GM18870 (cell line): Measurements from ENCODE around the gene FRAS1.
"Not testable (repeated sequence)": the region's sequence is repeated elsewhere in the genome, so short reads cannot be mapped to it uniquely, and the experiment has no call there.

Experiments used
- ATAC-seq: cut with Tn5 transposase; IDR thresholded peaks from one replicate; pipeline ENCODE4 v1.9.1; 2021; ENCODE audit warnings: moderate library complexity; ENCODE audit not compliant: unreplicated experiment

The FRAS1 gene

GRCh38 chr4:78057135-78057599 is at the start of gene FRAS1:
TSS of gene FRAS1 (plus strand) at chr4:78057323. CDS start at chr4:78058010, 687 bp downstream.
- ATAC-seq = no peak

GRCh38 chr4:78011003-78011402 is 46.1 kb upstream of the FRAS1 start:
- not testable (repeated sequence) for ATAC-seq

- no peak for ATAC-seq
Measured at GRCh38 chr4:78014889-78015886, 41.9 kb upstream of the FRAS1 start.

GRCh38 chr4:78018271-78019049 is 38.7 kb upstream of the FRAS1 start:
- no peak for ATAC-seq

GRCh38 chr4:78019414-78019813 is 37.7 kb upstream of the FRAS1 start:
- ATAC-seq = no peak

GRCh38 chr4:78020677-78021076 is 36.4 kb upstream of the FRAS1 start:
- ATAC-seq = no peak

GRCh38 chr4:78022517-78022916 is 34.6 kb upstream of the FRAS1 start:
- ATAC-seq = no peak

- no peak for ATAC-seq
Measured at GRCh38 chr4:78024085-78024484, 33.0 kb upstream of the FRAS1 start.

- ATAC-seq = no peak
Measured at GRCh38 chr4:78024576-78025091, 32.5 kb upstream of the FRAS1 start.

- no peak for ATAC-seq
Measured at GRCh38 chr4:78031417-78031950, 25.6 kb upstream of the FRAS1 start.

GRCh38 chr4:78032446-78032845 is 24.7 kb upstream of the FRAS1 start:
- ATAC-seq = no peak

- ATAC-seq = no peak
Measured at GRCh38 chr4:78032929-78033328, 24.2 kb upstream of the FRAS1 start.

- ATAC-seq = no peak
Measured at GRCh38 chr4:78033861-78034260, 23.3 kb upstream of the FRAS1 start.

GRCh38 chr4:78038704-78039103 is 18.4 kb upstream of the FRAS1 start:
- ATAC-seq = no peak

GRCh38 chr4:78039678-78040077 is 17.4 kb upstream of the FRAS1 start:
- no peak for ATAC-seq

- ATAC-seq = no peak
Measured at GRCh38 chr4:78040431-78040830, 16.7 kb upstream of the FRAS1 start.

GRCh38 chr4:78047366-78047765 is 9.8 kb upstream of the FRAS1 start:
- ATAC-seq = no peak

- ATAC-seq = no peak
Measured at GRCh38 chr4:78056265-78057129, 626 bp upstream of the FRAS1 start.

GRCh38 chr4:78057600-78058550 is 752 bp downstream of the FRAS1 start:
- ATAC-seq = no peak
